ENCODE results near the gene LRRC3C. TPM values are rescaled to one million over a fixed set of nuclear protein-coding genes. Genes with fewer than 3 reads are reported as not detected.

LRRC3C gene
- total and polyA plus RNA-seq, 12 donors, result not detected

- no peak for DNase-seq
- no peaks in the 10 kb centered on the region for H3K36me3 ChIP-seq (replicated peaks in 1 of 2)
- H3K27me3 ChIP-seq, result no peaks in the 10 kb centered on the region
- H3K27ac ChIP-seq, result no peak overlapping the region
- no peak overlapping the region for H3K4me3 ChIP-seq
- WGBS, 4 donors, result 73 to 84% (median 78%) methylated on average over 3 to 4 of the region's 4 CpGs
- no peaks in the 10 kb centered on the region for H3K9me3 ChIP-seq (replicated peaks in 1 of 3)
- no peak for TF ChIP-seq POLR2A (IDR thresholded peaks at IDR 0.05)
- no peak for TF ChIP-seq CTCF (IDR thresholded peaks at IDR 0.05)
- intact Hi-C loops (cut with DNase I), result no loop called here
- H3K4me1 ChIP-seq (replicated peaks in 1 of 2), result no peaks in the 10 kb centered on the region
Measured at GRCh38 chr17:39955726-39956225, 28.2 kb downstream of the LRRC3C start.

GRCh38 chr17:39960524-39961041 lies 33.1 kb downstream of the LRRC3C start:
- Histone ChIP-seq H3K27ac (no peak overlapping the region), H3K4me3 (no peak overlapping the region), H3K4me1 (replicated peaks in 1 of 2) (no peaks in the 10 kb centered on the region), H3K9me3 (replicated peaks in 1 of 3) (no peaks in the 10 kb centered on the region), H3K36me3 (replicated peaks in 1 of 2) (no peaks in the 10 kb centered on the region), H3K27me3 (no peaks in the 10 kb centered on the region)
- intact Hi-C loops (cut with DNase I), result no loop called here
- TF ChIP-seq CTCF (IDR thresholded peaks at IDR 0.05), result no peak
- no peak for TF ChIP-seq POLR2A (IDR thresholded peaks at IDR 0.05)
- no peak for DNase-seq
- 56 to 72% (median 66%) methylated on average over 8 of the region's 8 CpGs for WGBS, 4 donors

- TF ChIP-seq CTCF (IDR thresholded peaks at IDR 0.05) (no peak), POLR2A (IDR thresholded peaks at IDR 0.05) (no peak)
- 57 to 82% (median 76%) methylated on average over 3 to 6 of the region's 6 CpGs for WGBS, 4 donors
- intact Hi-C loops (cut with DNase I), result no loop called here
- Histone ChIP-seq H3K4me1 (replicated peaks in 1 of 2) (no peaks in the 10 kb centered on the region), H3K27me3 (no peaks in the 10 kb centered on the region), H3K4me3 (no peak within 1 kb of the TSS), H3K27ac (no peak within 1 kb of the TSS), H3K36me3 (replicated peaks in 1 of 2) (no peaks in the 10 kb centered on the region), H3K9me3 (replicated peaks in 1 of 3) (no peaks in the 10 kb centered on the region)
- DNase-seq, result no peak
Measured at GRCh38 chr17:39962642-39963220, 35.2 kb downstream of the LRRC3C start, which contains the start of gene GSDMA. Gene GSDMA, plus strand, starts transcription at chr17:39963004. Its CDS starts 2,684 bp downstream, at chr17:39965688.

- intact Hi-C loops (cut with DNase I), result no loop called here
- 74 to 79% (median 77%) methylated on average over 6 of the region's 6 CpGs for WGBS, 4 donors
Measured at GRCh38 chr17:39963829-39964228, 36.3 kb downstream of the LRRC3C start.

More at GRCh38 chr17:39963829-39964228, 36.3 kb downstream of the LRRC3C start:
- DNase-seq, result no peak
- H3K27me3 ChIP-seq, result no peaks in the 10 kb centered on the region
- H3K27ac ChIP-seq, result no peak overlapping the region
- no peak overlapping the region for H3K4me3 ChIP-seq
- no peaks in the 10 kb centered on the region for H3K4me1 ChIP-seq (replicated peaks in 1 of 2)
- no peaks in the 10 kb centered on the region for H3K9me3 ChIP-seq (replicated peaks in 1 of 3)
- no peak for TF ChIP-seq POLR2A (IDR thresholded peaks at IDR 0.05)
- TF ChIP-seq CTCF (IDR thresholded peaks at IDR 0.05), result no peak
- H3K36me3 ChIP-seq (replicated peaks in 1 of 2), result no peaks in the 10 kb centered on the region

All from adrenal gland (tissue), 12 donors.